ENCODE measurements around the gene RPL29. TPM values are rescaled to one million over a fixed set of nuclear protein-coding genes. Genes with fewer than 3 reads are reported as not detected.

RPL29 gene
- total RNA-seq, 1 donor from 2014 or later = 765 TPM

DNA sequence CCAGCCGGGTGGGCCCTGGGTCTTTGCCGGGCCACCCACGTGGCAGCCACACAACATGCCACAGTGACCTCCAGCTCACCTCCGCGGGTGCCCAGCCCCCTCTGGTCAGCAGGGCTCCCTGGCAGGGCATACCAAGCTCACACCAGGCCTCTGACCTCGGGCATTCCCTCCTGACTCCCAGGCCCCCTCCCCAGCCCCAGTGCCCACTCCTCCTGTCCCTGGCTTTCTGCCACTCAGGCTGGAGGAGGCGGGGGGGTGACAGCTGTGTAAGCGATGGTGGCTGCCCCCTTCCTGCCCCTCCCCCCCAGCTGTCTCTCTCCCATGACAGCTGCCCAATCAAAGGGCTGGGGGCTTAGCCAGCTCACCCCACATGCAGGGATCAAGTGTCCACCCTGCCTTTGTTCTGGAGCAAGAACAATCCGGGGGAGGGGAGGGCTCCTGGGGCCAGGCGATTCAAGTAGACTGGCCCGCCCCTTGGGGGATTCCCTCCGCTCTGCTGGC is 31.7 kb downstream of the RPL29 start:
- H3K4me3 ChIP-seq = no peak overlapping the region
- no peak overlapping the region for H3K27ac ChIP-seq
- peaks cover 22% of the 10 kb centered on the region for H3K4me1 ChIP-seq
- H3K9me3 ChIP-seq = no peaks in the 10 kb centered on the region
- no peaks in the 10 kb centered on the region for H3K27me3 ChIP-seq (ENCODE audit: low read depth)
- no peak for DNase-seq
- TF ChIP-seq, protein P1, sequence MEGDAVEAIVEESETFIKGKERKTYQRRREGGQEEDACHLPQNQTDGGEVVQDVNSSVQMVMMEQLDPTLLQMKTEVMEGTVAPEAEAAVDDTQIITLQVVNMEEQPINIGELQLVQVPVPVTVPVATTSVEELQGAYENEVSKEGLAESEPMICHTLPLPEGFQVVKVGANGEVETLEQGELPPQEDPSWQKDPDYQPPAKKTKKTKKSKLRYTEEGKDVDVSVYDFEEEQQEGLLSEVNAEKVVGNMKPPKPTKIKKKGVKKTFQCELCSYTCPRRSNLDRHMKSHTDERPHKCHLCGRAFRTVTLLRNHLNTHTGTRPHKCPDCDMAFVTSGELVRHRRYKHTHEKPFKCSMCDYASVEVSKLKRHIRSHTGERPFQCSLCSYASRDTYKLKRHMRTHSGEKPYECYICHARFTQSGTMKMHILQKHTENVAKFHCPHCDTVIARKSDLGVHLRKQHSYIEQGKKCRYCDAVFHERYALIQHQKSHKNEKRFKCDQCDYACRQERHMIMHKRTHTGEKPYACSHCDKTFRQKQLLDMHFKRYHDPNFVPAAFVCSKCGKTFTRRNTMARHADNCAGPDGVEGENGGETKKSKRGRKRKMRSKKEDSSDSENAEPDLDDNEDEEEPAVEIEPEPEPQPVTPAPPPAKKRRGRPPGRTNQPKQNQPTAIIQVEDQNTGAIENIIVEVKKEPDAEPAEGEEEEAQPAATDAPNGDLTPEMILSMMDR (IDR thresholded peaks at IDR 0.05) = no peak
- intact Hi-C loops (cut with DNase I) = no loop called here
- H3K36me3 ChIP-seq = peaks cover 5% of the 10 kb centered on the region
- no peak for ATAC-seq

DNA sequence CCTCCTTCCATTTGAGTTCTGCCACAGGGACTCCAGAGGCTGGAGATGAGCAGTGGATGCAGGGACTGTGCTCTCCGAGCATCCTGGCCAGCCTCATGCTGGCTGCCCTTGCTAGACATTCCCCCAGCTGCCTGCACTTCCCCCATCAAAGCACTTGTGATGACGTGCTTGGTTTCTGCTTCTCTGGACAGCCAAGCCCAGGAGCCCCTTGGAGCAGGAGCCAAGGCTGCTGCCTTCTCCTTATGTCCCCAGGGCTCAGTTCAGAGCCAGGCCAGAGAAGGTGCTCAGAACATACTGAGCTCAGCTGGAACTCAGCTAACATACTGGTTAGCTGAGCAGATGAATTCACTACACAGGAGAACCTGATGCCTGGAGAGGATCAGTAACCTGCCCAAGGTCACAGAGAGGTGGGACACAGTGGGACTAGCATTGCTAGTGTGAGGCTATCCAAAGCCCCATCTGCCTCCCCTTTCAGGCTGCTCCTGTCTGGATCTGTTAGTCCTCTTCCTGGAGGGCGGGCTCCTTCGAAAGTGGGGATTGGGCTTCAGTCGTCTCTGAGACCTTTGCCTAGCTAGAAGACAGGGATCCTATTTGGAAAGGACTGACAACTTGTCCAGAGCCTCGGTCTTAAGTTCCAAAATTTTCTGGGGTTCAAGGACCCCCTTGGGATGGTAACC is 32.7 kb downstream of the RPL29 start:
- H3K27ac ChIP-seq = no peak overlapping the region
- no peaks in the 10 kb centered on the region for H3K9me3 ChIP-seq
- TF ChIP-seq, protein P1 (IDR thresholded peaks at IDR 0.05) = no peak
- ATAC-seq (no peak), DNase-seq (no peak)
- intact Hi-C loops (cut with DNase I) = no loop called here
- H3K4me1 ChIP-seq = peaks cover 15% of the 10 kb centered on the region
- H3K4me3 ChIP-seq = no peak overlapping the region
- no peaks in the 10 kb centered on the region for H3K27me3 ChIP-seq (ENCODE audit: low read depth)
- H3K36me3 ChIP-seq = peaks cover 5% of the 10 kb centered on the region

DNA sequence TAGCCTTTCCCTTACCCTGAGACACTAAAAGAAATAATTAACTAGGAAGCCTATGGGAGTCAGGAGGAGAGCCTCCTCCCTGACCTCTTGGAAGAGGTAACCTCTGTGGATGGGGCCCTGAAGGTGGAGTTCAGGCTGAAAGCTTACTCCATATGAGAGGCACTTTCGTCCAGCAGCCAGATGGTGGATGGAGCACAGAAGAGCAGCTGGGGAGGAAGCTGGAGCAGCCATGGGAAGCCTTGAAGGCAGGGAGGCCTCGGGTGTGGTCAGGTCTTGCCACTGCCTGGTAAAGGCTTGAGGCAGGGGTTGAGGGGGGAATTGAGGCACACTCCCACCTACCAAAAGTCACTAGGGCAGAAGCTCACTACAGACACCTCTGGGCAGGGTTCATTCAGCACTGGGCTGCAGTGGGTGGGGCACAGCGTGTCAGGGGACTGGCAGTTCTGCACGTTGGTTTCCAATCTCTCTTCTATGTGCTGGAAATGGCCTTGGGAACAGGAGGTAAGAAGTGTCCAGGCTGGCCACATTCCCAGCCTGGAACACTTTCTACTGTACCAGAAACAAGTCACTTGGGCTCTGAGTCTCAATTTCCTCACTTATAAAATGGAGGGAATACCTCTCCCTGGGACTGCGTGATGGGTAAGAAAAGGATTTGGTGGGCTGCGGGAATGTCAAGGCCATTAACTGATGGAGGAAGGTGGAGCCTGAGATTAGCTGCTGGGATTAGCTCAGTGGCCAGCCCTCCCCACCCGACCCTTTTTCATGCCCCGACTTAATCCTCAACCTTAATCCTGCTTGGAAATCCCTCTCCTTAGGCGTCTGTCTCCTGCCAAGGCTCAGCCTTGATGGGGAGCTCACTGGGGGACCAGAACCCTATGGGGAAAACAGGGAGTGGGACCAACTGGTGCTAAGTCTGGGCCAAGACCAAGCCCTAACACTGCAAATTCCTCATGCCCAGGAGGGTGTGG is 33.8 kb downstream of the RPL29 start:
- H3K27ac ChIP-seq = no peak overlapping the region
- peaks cover 14% of the 10 kb centered on the region for H3K4me1 ChIP-seq
- no peak overlapping the region for H3K4me3 ChIP-seq
- H3K36me3 ChIP-seq = peaks cover 10% of the 10 kb centered on the region
- DNase-seq (no peak), ATAC-seq (no peak)
- intact Hi-C loops (cut with DNase I) = no loop called here
- TF ChIP-seq, protein P1 (IDR thresholded peaks at IDR 0.05) = no peak
- H3K27me3 ChIP-seq (ENCODE audit: low read depth) = no peaks in the 10 kb centered on the region
- H3K9me3 ChIP-seq = no peaks in the 10 kb centered on the region

DNA sequence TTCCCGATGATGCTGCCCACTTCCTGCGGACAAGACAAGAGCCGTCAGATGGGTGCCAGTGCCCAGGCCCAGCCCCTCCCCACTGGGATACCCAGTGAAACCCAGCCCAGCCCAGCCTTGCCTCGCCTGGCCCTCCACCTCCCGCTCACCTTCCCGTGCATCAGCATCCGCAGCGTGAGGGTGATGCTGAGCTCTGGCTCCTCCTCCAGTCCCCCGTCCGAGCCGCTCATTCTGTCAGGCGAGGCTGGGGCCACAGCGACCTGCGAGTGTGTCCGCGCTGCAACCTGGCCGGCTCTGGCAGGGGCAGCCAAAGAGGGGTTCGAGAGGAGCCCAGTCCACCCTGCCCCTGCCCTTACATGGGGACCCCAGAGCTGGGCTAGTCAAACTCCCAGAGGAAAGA is 34.7 kb downstream of the RPL29 start:
- TF ChIP-seq, protein P1 (IDR thresholded peaks at IDR 0.05) = no peak
- intact Hi-C loops (cut with DNase I) = no loop called here
- DNase-seq (no peak), ATAC-seq (no peak)
- Histone ChIP-seq H3K36me3 (peaks cover 10% of the 10 kb centered on the region), H3K9me3 (no peaks in the 10 kb centered on the region), H3K4me3 (no peak overlapping the region), H3K27me3 (ENCODE audit: low read depth) (peaks cover 6% of the 10 kb centered on the region), H3K27ac (no peak overlapping the region), H3K4me1 (peaks cover 14% of the 10 kb centered on the region)

DNA sequence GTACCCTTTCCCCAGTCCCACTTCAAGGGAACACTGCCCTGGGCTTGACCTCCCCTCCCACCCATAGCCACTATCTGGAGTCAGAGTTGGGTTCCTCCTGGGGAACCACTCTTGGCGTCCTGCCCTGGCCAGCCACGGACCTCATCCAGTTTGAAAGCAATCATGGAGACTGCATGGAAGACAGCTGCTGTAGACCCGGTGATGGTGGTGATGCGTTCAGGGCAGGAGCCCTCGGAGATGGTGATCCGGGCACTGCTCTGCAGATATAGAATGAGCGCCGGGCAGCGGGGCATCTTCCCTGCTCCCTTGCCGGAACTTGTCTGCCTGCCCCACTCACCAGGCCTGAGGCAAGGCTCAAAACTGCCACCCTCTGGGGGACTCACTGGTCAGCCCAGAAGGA is 35.3 kb downstream of the RPL29 start:
- Histone ChIP-seq H3K4me1 (peaks cover 15% of the 10 kb centered on the region), H3K27me3 (ENCODE audit: low read depth) (peaks cover 10% of the 10 kb centered on the region), H3K9me3 (no peaks in the 10 kb centered on the region), H3K36me3 (peaks cover 10% of the 10 kb centered on the region), H3K27ac (no peak overlapping the region), H3K4me3 (no peak overlapping the region)
- DNase-seq (no peak), ATAC-seq (no peak)
- TF ChIP-seq, protein P1 (IDR thresholded peaks at IDR 0.05) = no peak
- intact Hi-C loops (cut with DNase I) = no loop called here

All from lower lobe of right lung (tissue), 2 donors.